Ishikawa (cell line): ENCODE data around the gene NEGR1.

Experiments used
- CREB1 ChIP-seq: IDR thresholded peaks from 2 replicates; pipeline ENCODE4 v1.6.1; 2012; ENCODE audit warnings: low read depth
- EP300 ChIP-seq: IDR thresholded peaks from 2 replicates; pipeline ENCODE4 v1.6.1; 2012; ENCODE audit warnings: borderline replicate concordance
- MAX ChIP-seq: IDR thresholded peaks from 2 replicates; pipeline ENCODE4 v1.6.1; 2012
- NFIC ChIP-seq: IDR thresholded peaks from 2 replicates; pipeline ENCODE4 v1.6.1; 2012
- RAD21 ChIP-seq: IDR thresholded peaks from 2 replicates; pipeline ENCODE4 v1.6.1; 2012; ENCODE audit warnings: low read depth
- REST ChIP-seq: IDR thresholded peaks from 2 replicates; pipeline ENCODE4 v1.6.1; 2012; ENCODE audit warnings: low read depth, mild to moderate bottlenecking
- TAF1 ChIP-seq: IDR thresholded peaks from 2 replicates; pipeline ENCODE4 v1.6.1; 2012; ENCODE audit warnings: low read depth, mild to moderate bottlenecking
- TCF12 ChIP-seq: IDR thresholded peaks from 2 replicates; pipeline ENCODE4 v1.6.1; 2012; ENCODE audit warnings: low read depth
- TEAD4 ChIP-seq: IDR thresholded peaks from 2 replicates; pipeline ENCODE4 v1.6.1; 2012
- USF1 ChIP-seq: IDR thresholded peaks from 2 replicates; pipeline ENCODE4 v1.6.1; 2012
- YY1 ChIP-seq: IDR thresholded peaks from 2 replicates; pipeline ENCODE4 v1.6.1; 2012; ENCODE audit warnings: low read depth
- ZBTB7A ChIP-seq: IDR thresholded peaks from 2 replicates; pipeline ENCODE4 v1.6.1; 2012; ENCODE audit warnings: low read depth

GRCh38 chr1:72281637-72282270, 585 bp downstream of the NEGR1 start:
- TF ChIP-seq REST (no peak), TAF1 (no peak), NFIC (no peak), TEAD4 (no peak), RAD21 (no peak), EP300 (no peak), CREB1 (no peak), MAX (no peak), YY1 (no peak), USF1 (no peak), ZBTB7A (no peak), TCF12 (no peak)
